ENCODE measurements around the gene TECR. TPM values are rescaled to one million over a fixed set of nuclear protein-coding genes. Genes with fewer than 3 reads are reported as not detected.

Gene TECR
- total RNA-seq, 1 experiment from 2014 or later: 232 TPM

- Histone ChIP-seq H3K27ac (ENCODE audit: low read depth, low read length) (peak overlapping the region; percentile 45), H3K9me3 (ENCODE audit: control insufficient read depth in 1 of 2, insufficient read depth in 1 of 2, low read depth in 1 of 2, low read length in 2 of 2) (no peaks in the 10 kb centered on the region), H3K9me2 (ENCODE audit: insufficient read depth) (no peaks in the 10 kb centered on the region), H3K4me2 (ENCODE audit: low read length) (peak overlapping the region; percentile 74), H3K27me3 (ENCODE audit: insufficient read depth, low read length) (no peaks in the 10 kb centered on the region), H3K79me2 (ENCODE audit: insufficient read depth, low read length) (peaks cover 87% of the 10 kb centered on the region), H3K4me3 (replicated peaks in 1 of 2; ENCODE audit: low read depth in 1 of 2, low read length in 2 of 2) (no peak overlapping the region), H3K4me1 (ENCODE audit: control insufficient read depth in 1 of 2, insufficient read depth in 2 of 2, low read length in 2 of 2) (peaks cover 13 to 36% of the 10 kb centered on the region in 2 experiments), H3K36me3 (ENCODE audit: control insufficient read depth in 1 of 2, insufficient read depth in 2 of 2, low read length in 2 of 2) (peaks cover 0 to 9% of the 10 kb centered on the region in 2 experiments; a peak in 1 of 4 replicates), H3K9ac (ENCODE audit: low read length) (peak overlapping the region; percentile 39; the same call in 1 of the 2 replicates), H4K20me1 (ENCODE audit: insufficient read depth) (no peaks in the 10 kb centered on the region), H2AFZ (ENCODE audit: low read depth, low read length, poor library complexity, severe bottlenecking) (no peak overlapping the region)
- intact Hi-C loops (cut with micrococcal nuclease): no loop called here
- DNase-seq (ENCODE audit: low read depth, low spot score) (peak; percentile 88), ATAC-seq (peak; percentile 96)
- POLR2A ChIA-PET: interaction anchor here (1.4 to 2.5 kb wide), 3 partner anchors 10 to 19 kb away, joined by 4 to 13 read pairs (median 5); partner anchors contain the start of gene DNAJB1
- no TSS peak for BruUV-seq (replicated peaks)
- RAD21 ChIA-PET (ENCODE audit: low non-redundant PET in 1 of 2, low total read pairs in 2 of 2, uncharacterized antibody in 2 of 2, unreplicated experiment in 2 of 2): no interaction called here
- CTCF ChIA-PET: interaction anchor here (0.6 to 1.6 kb wide), 3 partner anchors 14 to 32 kb away, joined by 4 to 5 read pairs (median 4); no protein-coding TSS in a partner anchor
- TF ChIP-seq POLR2A (IDR thresholded peaks at IDR 0.05; ENCODE audit: borderline replicate concordance, extremely low read depth, insufficient read depth, insufficient read length): no peak
- TF ChIP-seq TCF7L2 (IDR thresholded peaks at IDR 0.05; ENCODE audit: borderline replicate concordance, extremely low read depth, insufficient read depth, insufficient read length): no peak
- no peak for TF ChIP-seq JUND (IDR thresholded peaks at IDR 0.05)
- TF ChIP-seq ZFX (IDR thresholded peaks at IDR 0.05): no peak
- no peak for TF ChIP-seq ZBTB33 (IDR thresholded peaks at IDR 0.05; ENCODE audit: extremely low read depth, insufficient replicate concordance, low read length)
- TF ChIP-seq EZH2 (IDR thresholded peaks at IDR 0.05): no peak
- no peak for TF ChIP-seq MAX (IDR thresholded peaks at IDR 0.05)
- no peak for TF ChIP-seq ZNF274 (IDR thresholded peaks at IDR 0.05; ENCODE audit: low read depth, low read length)
- TF ChIP-seq SP1 (IDR thresholded peaks at IDR 0.05; ENCODE audit: low read depth): no peak
- TF ChIP-seq ELF1 (IDR thresholded peaks at IDR 0.05; ENCODE audit: borderline replicate concordance, low read depth): no peak
- TF ChIP-seq CTCF (IDR thresholded peaks at IDR 0.05 in 2 of 3, conservative IDR thresholded peaks at IDR 0.05 in 1 of 3; ENCODE audit: borderline replicate concordance in 1 of 3, insufficient read depth in 1 of 3, low read depth in 2 of 3, low read length in 2 of 3): no peak
- TF ChIP-seq CEBPB (IDR thresholded peaks at IDR 0.05; ENCODE audit: low read depth): no peak
- TF ChIP-seq RAD21 (IDR thresholded peaks at IDR 0.05; ENCODE audit: low read depth): no peak
- TF ChIP-seq REST (IDR thresholded peaks at IDR 0.05; ENCODE audit: low read depth): no peak
- TF ChIP-seq EZH2phosphoT487 (IDR thresholded peaks at IDR 0.05; ENCODE audit: borderline replicate concordance): no peak
- no peak for TF ChIP-seq ATF3 (IDR thresholded peaks at IDR 0.05)
- no peak for TF ChIP-seq EGR1 (IDR thresholded peaks at IDR 0.05; ENCODE audit: low read depth)
- no peak for TF ChIP-seq SIN3A (IDR thresholded peaks at IDR 0.05; ENCODE audit: low read depth)
- no peak for TF ChIP-seq YY1 (IDR thresholded peaks at IDR 0.05; ENCODE audit: extremely low read depth, insufficient replicate concordance, low read depth, low read length)
Measured at GRCh38 chr19:14536926-14537692, 7.7 kb downstream of the TECR start.
